CD4-positive, alpha-beta T cell treated with Interleukin-17A for 1 hour (primary cell): Measurements from ENCODE around the gene HSP90B1.

ENCODE experiments used
- DNase-seq: peaks from one replicate; pipeline ENCODE4 v3.0.0-alpha.2; 2020

Gene HSP90B1

GRCh38 chr12:103930034-103930786, at the start of gene HSP90B1:
Gene HSP90B1 (plus strand): TSS chr12:103930410. CDS start chr12:103930516, 106 bp downstream.
- DNase-seq = peak; percentile 100

- no peak for DNase-seq
Observed at GRCh38 chr12:103881261-103881660, 48.9 kb upstream of the HSP90B1 start.

DNA sequence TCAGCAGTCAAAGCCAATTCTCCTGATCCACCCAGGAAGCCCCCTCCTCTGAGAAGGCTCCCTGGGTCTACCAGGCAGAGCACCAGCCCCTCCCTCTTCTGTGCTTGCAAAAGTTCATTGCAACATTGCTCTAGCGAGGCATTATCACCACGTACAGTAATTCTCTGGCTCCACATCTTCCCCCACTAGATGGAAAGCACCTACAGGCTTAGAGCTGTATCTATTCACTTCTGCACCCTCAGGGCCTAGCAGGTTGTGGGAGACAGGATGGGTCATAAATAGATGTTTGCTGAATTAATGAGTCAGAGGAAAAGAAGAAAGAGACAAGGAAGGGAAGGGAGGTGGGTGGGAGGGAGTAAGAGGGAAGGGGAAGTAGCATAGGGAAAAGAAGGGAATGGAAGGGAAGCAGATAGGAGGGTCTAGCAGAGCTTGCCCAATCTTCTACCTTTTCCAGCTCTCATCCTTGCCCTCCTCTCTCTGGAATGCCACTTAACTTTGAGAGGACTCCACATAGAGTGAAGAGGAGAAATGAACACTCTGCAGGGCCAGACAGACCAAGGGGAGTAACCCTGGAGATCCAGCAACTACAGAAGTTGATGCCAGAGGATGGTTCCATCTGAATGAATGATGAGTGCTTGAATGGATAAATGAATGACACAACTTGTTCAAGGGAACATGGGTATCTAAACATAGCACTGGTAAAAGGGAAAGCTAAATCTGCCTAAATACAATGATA, 47.2 kb upstream of the HSP90B1 start:
- no peak for DNase-seq

DNA sequence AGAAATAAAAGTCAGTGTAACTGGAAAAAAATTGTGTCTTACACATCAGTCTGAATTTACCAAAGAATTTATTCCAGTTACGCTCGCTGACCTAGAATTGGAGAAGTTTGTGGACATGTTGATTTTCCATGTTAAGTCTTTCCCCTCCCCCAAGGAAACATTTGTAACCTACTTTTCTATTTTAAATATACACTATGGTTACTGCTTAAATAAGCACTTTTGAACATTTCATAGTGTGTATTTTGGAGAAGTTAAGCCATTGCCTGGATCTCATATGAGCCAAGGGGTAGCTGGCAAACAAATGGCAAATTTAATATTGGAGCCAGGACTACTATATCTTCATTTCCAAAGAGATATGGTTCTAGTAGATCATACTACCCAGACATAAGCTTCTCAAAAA, 46.3 kb upstream of the HSP90B1 start:
- no peak for DNase-seq

- peak; percentile 61 for DNase-seq
Observed at GRCh38 chr12:103884316-103884715, 45.9 kb upstream of the HSP90B1 start.

GRCh38 chr12:103886195-103886797, 43.9 kb upstream of the HSP90B1 start:
- DNase-seq = no peak

DNA sequence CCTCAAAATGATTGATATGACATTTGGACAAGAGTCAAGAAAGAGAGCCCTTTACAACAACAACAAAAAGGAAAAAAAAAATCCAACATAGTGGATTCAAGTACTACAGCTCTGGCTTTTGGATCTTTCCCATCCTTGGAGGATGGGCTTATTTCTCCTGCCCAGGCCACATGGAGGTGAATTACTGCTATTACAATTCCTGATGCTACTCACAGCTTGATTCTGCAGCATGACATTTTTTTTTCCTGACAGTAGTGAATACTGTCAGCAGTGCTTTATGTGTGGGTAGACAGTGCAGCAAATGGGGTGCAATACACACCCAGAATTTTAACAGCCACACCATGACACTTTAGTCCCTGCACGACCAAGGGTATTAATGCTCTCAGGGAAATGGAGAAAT, 42.5 kb upstream of the HSP90B1 start:
- DNase-seq = no peak

DNA sequence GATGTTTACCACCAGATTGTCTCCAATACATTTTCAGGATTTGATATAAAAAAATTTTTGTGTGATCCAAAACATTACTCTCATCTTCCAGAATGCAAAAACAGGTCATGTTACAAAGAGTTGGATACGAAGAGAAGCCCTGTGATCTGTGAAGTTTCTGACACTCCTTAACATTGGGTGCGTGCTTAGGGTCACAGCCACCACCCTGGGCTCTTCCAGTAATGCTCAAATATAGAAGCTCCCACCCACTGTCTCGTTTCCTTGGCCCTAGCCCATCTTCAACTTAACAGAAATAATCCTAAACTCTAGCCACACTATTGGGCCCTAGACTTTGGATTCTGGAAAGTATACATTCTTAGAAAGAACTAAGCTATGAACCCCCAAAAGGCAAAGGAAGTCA, 32.9 kb upstream of the HSP90B1 start:
- DNase-seq = no peak

DNA sequence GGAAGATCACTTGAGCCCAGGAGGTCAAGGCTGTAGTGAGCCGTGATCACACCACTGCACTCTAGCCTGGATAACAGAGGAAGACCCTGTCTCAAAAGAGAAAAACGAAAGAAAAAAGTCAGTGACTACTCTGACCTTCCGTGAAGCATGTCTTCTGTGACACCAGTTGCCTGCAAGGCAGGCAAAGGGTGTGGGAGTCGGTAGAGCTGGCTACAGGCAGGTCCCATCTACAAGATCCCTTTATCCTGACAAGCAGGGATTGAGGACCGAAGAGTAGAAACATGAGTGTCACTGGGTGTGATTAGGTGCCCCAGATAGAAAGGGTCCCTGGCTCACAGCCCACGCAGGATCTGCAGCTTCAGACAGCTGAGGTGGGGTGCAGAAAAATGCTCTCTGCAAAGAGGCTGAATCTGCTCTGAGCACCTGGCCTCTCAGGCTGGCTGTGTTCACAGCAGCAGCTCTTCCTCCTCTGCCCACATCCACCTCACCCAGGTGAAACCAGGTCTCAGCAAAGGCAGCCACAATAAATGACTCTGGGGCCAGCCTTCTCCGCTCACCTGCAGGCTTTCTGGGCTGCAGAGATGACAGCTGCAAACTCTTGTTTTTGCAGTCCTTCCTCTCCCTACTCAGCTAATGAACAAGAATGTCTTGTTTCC, 28.6 kb upstream of the HSP90B1 start:
- peak; percentile 59 for DNase-seq

- DNase-seq = no peak
Observed at GRCh38 chr12:103903993-103904392, 26.2 kb upstream of the HSP90B1 start.

- no peak for DNase-seq
Observed at GRCh38 chr12:103905730-103906349, 24.4 kb upstream of the HSP90B1 start.

DNA sequence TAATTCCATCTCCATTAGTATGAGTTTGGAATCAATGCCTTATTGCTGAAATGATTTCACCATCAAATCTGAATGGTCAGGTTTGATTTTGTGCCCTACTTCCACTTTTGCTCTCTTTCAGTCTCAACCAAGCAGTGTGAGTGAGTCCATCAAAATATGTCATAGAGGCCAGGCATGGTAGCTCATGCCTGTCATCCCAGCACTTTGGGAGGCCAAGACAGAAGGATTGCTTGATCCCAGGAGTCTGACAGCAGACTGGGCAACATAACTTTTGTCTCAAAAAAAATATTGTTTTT, 22.0 kb upstream of the HSP90B1 start:
- DNase-seq = no peak

DNA sequence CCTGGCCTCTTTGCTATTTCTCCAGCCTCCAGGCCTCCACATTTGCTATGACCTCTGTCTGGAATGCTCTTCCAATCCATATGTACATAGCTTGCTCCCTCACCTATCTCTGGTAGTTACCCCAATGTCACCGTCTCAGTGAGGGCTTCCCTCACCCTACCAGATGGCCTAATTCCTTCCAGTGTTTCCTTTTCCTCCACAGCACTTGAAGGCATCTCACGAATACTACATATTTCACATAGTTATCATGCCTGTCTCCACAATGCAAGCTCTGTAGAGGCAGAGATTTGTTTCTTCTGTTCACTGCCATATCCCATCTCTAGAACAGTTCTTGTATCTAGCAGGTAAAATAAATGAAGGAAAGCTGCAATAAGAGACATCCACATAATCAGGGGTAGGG, 21.3 kb upstream of the HSP90B1 start:
- no peak for DNase-seq

DNA sequence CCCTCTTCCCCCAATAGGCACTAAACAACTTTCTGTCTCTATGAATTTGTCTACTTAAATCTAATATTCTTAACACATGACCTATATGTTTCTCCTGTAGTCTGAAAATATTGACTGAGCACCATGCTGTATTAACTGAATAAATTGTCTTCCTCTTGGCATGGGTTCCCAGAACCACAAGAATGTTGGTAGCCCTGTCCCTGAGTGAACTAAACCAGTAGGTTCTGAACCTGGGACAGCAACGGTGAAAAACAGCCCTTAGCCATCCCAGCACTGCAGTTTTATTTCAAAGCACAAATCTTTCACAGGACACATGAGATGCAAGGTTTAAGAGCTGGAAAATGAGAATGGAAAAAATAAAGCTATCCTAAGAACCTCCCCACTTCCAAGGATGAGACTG, 20.4 kb upstream of the HSP90B1 start:
- DNase-seq = no peak

DNA sequence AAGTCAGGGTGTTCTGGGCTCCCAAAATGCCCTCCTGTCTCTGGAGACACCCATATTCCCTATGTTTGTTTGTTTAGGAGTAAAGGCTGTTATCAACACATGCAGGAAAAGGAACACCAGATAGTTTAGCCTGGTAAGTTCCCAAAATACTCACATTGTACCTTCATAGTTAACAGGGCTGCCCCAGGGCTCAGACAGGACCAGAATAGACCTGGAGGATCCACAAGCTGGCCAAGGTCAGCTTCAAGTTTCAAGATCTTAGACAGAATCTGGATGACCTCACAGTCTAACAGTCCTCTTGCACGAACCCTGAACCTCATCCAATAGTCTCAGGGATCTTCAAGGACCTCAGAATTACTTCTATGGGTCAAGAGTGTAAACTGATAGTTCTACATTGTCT, 18.1 kb upstream of the HSP90B1 start:
- no peak for DNase-seq

DNA sequence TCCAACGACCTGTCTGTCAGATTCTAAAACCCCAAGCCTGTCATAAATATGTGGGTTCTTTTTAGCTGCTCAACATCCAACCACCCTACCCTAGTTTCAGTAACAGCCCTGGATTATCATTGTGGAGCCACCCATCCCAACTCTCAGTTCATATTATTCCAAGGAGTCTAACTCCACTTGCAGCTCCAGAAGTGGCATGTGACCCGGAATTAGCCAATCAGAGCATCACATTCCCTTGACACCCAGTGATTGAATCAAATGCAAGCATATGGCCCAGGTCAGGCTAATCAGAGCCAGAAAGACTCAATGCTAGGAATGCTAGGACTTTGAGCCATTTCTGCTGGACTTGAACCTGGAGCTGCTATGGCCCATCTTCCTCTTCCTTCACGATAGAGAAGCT, 17.1 kb upstream of the HSP90B1 start:
- no peak for DNase-seq

- DNase-seq = no peak
Observed at GRCh38 chr12:103915306-103915705, 14.9 kb upstream of the HSP90B1 start.

- DNase-seq = no peak
Observed at GRCh38 chr12:103917873-103918272, 12.3 kb upstream of the HSP90B1 start.

GRCh38 chr12:103924761-103925641, 5.2 kb upstream of the HSP90B1 start:
- DNase-seq = peak; percentile 34

DNA sequence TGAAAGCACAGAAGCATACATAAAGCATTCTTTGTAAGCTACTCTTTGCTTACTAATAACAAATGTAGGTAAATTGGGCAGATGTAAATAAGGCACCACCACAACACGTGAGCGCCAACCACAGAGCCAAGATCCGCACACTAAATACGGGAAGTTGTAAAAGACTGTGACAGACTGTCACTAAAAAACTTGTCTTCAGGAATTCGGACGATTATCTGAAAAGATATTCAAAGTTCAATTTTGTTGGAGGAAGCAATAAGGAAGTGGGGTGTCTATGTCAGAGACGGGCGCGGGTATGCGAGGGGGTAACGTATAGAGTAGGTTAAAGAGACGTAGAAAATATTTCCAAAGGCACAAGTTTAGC, 1.5 kb upstream of the HSP90B1 start:
- no peak for DNase-seq

DNA sequence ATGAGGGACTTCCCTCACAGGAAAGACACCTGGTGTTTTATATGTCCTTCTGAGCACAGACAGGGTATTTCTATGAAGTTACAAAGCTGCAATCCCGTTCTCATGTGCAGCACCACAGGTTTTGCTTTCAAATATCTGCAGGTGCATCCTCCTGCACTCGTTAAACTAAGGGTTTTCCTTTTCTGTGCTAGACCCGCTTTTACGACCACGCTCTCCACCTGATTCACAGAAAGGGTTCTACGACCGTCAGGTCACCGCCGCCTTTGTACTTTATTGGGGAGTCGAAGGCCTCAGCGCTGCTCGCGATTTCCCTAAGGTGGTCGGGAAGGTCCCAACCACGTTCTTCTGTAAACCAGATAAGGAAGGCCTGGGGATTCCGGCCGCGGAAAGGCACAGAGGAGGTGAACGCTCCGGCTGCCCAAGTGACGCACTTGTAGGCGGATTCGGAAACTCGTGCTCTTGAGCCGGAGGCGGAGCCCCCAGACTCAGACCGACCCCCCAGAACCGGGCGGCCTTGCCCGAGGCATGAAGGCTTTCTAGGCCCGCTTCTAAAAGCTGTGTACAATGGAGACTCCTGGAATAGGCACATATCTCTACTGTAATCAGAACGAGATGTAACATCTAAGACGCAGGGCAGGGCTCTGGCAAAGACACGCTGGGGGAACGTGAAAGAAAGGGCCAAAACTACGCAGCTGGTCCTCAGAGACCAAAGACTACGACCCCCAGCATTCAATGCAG, 995 bp upstream of the HSP90B1 start:
- DNase-seq = peak; percentile 92

DNA sequence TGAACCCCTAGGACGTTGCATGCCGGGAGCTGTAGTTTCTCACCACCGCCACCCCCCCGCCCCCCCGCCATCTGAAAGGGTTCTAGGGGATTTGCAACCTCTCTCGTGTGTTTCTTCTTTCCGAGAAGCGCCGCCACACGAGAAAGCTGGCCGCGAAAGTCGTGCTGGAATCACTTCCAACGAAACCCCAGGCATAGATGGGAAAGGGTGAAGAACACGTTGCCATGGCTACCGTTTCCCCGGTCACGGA, 501 bp upstream of the HSP90B1 start:
- DNase-seq = no peak
